ENCODE results near the gene USP48.

GRCh38 chr1:21663248-21663950 lies 119.5 kb downstream of the USP48 start:
- peak in 1 of 6 experiments; percentile 5 for TF ChIP-seq CTCF (IDR thresholded peaks at IDR 0.05)
- peak in 1 of 2 donors; percentile 4 for TF ChIP-seq POLR2A (IDR thresholded peaks at IDR 0.05)

Data from adrenal gland (tissue), 5 donors.